Colonic mucosa (tissue), 4 donors: ENCODE measurements around the gene MARCHF6. TPM values are rescaled to one million over a fixed set of nuclear protein-coding genes. Genes with fewer than 3 reads are reported as not detected.
"Not testable (repeated sequence)": the region's sequence is repeated elsewhere in the genome, so short reads cannot be mapped to it uniquely, and the experiment has no call there.

Source experiments
- DNase-seq: peaks from one replicate; pipeline ENCODE4 v3.0.0-alpha.2; 2020
- H3K27ac ChIP-seq: fragments of 200-600 bp; one replicate; pipeline ENCODE4 v1.8.0; 2021
- H3K27me3 ChIP-seq: fragments of 200-600 bp; one replicate; pipeline ENCODE4 v1.8.0; 2021
- H3K36me3 ChIP-seq: fragments of 200-600 bp; one replicate; pipeline ENCODE4 v1.8.0; 2021
- H3K4me1 ChIP-seq: fragments of 200-600 bp; one replicate; pipeline ENCODE4 v1.8.0; 2021; ENCODE audit warnings: mild to moderate bottlenecking
- H3K4me3 ChIP-seq: fragments of 200-600 bp; one replicate; pipeline ENCODE4 v1.8.0; 2021
- H3K9ac ChIP-seq, 2 donors: one replicate each; pipeline ENCODE4 v1.7.0; 2013; ENCODE audit warnings: control low read depth in 2 of 2, low read depth in 2 of 2, low read length in 2 of 2
- H3K9me3 ChIP-seq: fragments of 200-600 bp; one replicate; pipeline ENCODE4 v1.8.0; 2021
- intact Hi-C: fragments of 100-400 bp; cut with DNase I; formaldehyde crosslinking; loops from one replicate; pipeline ENCODE4 v1.14.1; 2022
- total RNA-seq, 2 donors: library from RNA; stranded (reverse); fragmentation: NEBNext Ultra II Directional in 1 of 2; extraction: Animal tissue kit (Norgen Biotek cat#: 25700) in 1 of 2; gene quantifications; one replicate each; pipeline ENCODE4 v1.2.1, GENCODE V29; 2021
- TF ChIP-seq, protein P1 (sequence below): fragments of 200-600 bp; IDR thresholded peaks from one replicate; pipeline ENCODE4 v1.8.0; 2022; ENCODE audit warnings: antibody characterized with exemption, mild to moderate bottlenecking
- donor health status: healthy.
- donor health status: DM: no; HTN: no; CAD: no.
- donor health status: DM: no; HTN: no; CAD: no.

The MARCHF6 gene
- total RNA-seq, 2 donors from 2014 or later = 108 to 155 TPM

DNA sequence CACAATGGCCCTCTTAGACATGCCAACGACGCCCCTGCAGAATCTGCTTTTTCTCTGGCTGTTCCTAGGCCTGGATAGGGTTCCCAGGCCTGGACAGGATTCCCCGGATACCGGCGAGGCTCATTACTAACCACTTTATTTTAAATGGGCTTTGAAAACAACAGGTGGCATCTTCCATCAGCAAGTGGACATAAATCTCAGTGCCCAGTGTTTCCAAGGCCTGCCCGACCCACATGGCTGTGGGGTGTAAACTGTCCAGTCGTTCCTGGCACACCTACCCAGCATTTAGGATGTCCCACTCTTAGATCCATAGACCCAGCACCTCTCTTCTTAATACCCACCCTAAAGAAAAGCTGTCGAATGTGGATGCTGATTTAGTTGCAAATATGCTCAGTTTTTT, 46.7 kb upstream of the MARCHF6 start:
- H3K9me3 ChIP-seq = no peaks in the 10 kb centered on the region
- H3K9ac ChIP-seq = peak overlapping the region; percentile 80 to 90
- peak overlapping the region; percentile 56 for H3K4me3 ChIP-seq
- H3K4me1 ChIP-seq = peaks cover 6% of the 10 kb centered on the region
- peak overlapping the region; percentile 94 for H3K27ac ChIP-seq
- intact Hi-C loops = no loop called here
- no peaks in the 10 kb centered on the region for H3K27me3 ChIP-seq
- TF ChIP-seq, protein P1, sequence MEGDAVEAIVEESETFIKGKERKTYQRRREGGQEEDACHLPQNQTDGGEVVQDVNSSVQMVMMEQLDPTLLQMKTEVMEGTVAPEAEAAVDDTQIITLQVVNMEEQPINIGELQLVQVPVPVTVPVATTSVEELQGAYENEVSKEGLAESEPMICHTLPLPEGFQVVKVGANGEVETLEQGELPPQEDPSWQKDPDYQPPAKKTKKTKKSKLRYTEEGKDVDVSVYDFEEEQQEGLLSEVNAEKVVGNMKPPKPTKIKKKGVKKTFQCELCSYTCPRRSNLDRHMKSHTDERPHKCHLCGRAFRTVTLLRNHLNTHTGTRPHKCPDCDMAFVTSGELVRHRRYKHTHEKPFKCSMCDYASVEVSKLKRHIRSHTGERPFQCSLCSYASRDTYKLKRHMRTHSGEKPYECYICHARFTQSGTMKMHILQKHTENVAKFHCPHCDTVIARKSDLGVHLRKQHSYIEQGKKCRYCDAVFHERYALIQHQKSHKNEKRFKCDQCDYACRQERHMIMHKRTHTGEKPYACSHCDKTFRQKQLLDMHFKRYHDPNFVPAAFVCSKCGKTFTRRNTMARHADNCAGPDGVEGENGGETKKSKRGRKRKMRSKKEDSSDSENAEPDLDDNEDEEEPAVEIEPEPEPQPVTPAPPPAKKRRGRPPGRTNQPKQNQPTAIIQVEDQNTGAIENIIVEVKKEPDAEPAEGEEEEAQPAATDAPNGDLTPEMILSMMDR = no peak
- H3K36me3 ChIP-seq = no peaks in the 10 kb centered on the region
- peak; percentile 38 for DNase-seq

DNA sequence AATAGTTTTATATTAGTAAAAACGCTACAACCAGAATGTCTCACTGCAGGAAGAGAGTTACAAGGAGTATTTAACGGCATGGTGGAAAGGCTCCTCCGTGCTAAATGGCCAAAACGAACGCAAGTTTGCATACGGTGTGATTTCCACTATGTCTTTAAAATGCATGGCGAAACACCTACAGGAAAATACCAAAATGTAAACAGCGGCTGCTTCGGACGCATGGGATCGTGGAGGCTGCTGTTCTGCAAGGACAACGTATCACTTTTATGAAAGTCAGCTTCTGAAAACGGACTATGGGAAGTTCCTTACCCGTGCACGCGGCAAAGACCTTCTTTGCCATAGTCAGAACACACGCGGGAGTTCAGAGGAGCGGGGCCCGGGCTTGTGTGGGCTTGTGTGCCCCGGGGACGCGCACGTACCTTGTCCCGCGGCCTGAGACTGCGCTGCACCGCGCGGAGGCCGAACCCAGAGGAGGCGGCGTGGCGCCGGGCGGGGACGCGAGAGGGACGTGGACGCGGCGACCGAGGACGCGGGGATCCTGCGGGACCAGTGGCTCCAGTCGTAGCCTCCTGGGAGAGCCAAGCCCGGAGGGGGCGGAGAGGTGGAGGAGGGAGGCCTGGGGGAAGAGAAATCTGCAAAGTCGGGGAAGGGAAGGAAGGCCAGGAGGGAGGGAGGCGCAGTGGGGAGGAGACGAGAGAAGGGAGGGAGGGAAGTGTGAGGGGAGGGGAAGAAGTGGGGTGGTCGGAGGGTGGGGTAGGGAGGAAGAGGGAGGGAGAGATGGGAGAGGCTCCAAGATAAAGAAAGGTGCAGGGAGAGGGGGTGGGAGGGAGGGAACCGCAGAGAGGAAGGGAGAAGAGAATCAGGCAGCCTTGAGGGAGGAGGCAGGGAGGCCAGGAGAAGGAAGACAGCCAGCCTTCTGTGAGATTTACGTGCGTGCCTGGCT, 46.0 kb upstream of the MARCHF6 start, which contains the start of gene CMBL:
Gene CMBL, minus strand, starts transcription at position 697 of the 943 bp plus-strand sequence. CDS start 17,140 bp downstream, outside the sequence.
- no peaks in the 10 kb centered on the region for H3K27me3 ChIP-seq
- TF ChIP-seq, protein P1 = no peak
- peak within 1 kb of the TSS; percentile 80 to 90 for H3K9ac ChIP-seq
- DNase-seq = peak; percentile 87
- no peaks in the 10 kb centered on the region for H3K36me3 ChIP-seq
- peaks cover 6% of the 10 kb centered on the region for H3K4me1 ChIP-seq
- no peaks in the 10 kb centered on the region for H3K9me3 ChIP-seq
- intact Hi-C loops = no loop called here
- H3K27ac ChIP-seq = peak within 1 kb of the TSS; percentile 94
- peak within 1 kb of the TSS; percentile 56 for H3K4me3 ChIP-seq

DNA sequence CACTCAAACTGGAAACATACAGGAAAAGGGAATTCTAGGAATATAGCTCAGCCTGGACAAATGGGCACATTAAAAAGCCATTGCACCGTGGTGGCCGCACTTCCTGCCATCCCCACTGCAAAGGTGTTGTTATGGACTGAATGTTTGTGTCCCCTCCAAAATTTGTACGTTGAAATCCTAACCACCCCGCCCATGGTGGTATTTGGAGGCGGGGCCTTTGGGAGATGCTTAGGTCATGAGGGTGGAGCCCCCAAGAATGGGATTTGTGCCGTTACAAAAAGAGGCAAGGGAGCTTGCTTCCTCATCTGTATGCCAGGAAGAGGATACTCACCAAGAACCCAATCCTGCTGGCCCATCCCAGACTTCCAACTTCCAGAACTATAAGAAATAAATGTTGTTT, 44.7 kb upstream of the MARCHF6 start:
- intact Hi-C loops = no loop called here
- Histone ChIP-seq H3K27ac (no peak overlapping the region), H3K9ac (no peak overlapping the region)

DNA sequence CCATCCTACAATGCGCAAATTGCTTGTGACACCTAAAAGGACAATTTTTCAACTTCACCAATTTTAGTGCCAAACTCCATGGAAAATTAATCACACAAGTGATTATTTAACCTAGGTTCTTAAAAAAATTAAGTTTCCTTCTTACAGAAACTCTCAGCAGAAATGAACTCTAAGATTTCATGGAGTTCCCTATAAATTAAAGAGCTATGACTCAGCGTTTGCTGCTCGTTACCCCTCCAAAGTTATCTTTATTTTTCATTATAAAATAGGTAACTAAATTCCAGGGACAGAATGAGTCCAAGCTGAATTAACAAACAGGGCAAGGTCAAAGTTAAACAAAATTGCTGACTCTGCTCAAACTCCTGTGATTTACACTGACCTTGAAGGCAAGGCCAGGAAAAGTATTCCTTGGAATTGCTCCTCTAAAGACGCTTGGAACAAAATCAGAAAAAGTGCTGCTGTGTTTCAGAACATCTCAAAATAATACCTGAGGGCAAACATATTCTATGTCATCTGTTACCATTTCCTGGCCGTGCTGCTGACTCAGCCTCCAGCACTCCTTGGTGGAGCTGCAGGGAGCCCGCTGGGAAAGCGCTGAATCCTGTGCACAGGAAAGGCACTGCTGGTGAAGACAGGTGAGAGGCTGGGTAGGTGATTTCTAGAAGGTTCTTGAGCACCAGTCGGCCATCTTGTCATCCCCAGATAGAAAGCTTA, 43.3 kb upstream of the MARCHF6 start:
- no peak overlapping the region for H3K4me3 ChIP-seq
- DNase-seq = peak; percentile 53
- H3K27ac ChIP-seq = peak overlapping the region; percentile 8
- TF ChIP-seq, protein P1 = no peak
- no peaks in the 10 kb centered on the region for H3K9me3 ChIP-seq
- no peaks in the 10 kb centered on the region for H3K36me3 ChIP-seq
- no peaks in the 10 kb centered on the region for H3K27me3 ChIP-seq
- no peak overlapping the region for H3K9ac ChIP-seq
- no peaks in the 10 kb centered on the region for H3K4me1 ChIP-seq
- intact Hi-C loops = no loop called here

More for the DNA sequence above, 44.7 kb upstream of the MARCHF6 start:
- TF ChIP-seq, protein P1 = no peak
- peaks cover 6% of the 10 kb centered on the region for H3K4me1 ChIP-seq
- H3K4me3 ChIP-seq = no peak overlapping the region
- no peaks in the 10 kb centered on the region for H3K36me3 ChIP-seq
- no peak for DNase-seq
- H3K9me3 ChIP-seq = no peaks in the 10 kb centered on the region
- H3K27me3 ChIP-seq = no peaks in the 10 kb centered on the region

DNA sequence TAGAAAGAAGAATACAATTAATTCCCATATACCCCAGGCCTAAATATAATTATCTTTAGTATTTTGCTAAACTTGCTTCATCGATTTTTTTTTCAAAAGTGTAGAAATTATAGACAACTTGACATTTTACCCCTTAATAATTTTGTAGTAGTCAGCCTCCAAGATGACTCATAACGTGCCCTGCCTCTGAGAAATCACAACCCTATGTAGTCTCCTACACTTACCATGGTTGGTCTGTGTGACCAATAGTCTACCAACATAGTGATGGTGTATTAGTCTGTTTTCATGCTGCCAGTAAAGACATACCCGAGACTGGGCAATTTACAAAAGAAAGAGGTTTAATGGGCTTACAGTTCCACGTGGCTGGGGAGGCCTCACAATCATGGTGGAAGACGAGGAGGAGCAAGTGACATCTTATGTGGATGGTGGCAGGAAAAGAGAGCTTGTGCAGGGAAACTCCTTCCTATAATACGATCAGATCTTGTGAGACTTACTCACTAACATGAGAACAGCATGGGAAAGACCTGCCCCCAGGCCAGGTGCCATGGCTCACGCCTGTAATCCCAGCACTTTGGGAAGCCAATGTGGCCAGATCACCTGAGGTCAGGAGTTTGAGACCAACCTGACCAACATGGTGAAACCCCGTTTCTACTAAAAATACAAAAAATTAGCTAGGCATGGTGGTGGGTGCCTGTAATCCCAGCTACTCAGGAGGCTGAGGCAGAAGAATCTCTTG, 42.5 kb upstream of the MARCHF6 start:
- intact Hi-C loops, H3K4me3 ChIP-seq, H3K4me1 ChIP-seq, H3K9ac ChIP-seq, H3K36me3 ChIP-seq, H3K9me3 ChIP-seq, H3K27me3 ChIP-seq, DNase-seq: not testable (repeated sequence)
- peak overlapping the region; percentile 8 for H3K27ac ChIP-seq
